G401 (cell line): ENCODE measurements around the gene PLPP4. TPM values are rescaled to one million over a fixed set of nuclear protein-coding genes. Genes with fewer than 3 reads are reported as not detected.

Experiments used
- DNase-seq: peaks from one replicate; pipeline ENCODE4 v3.0.0-alpha.2; 2015; ENCODE audit warnings: low spot score
- in situ Hi-C: cut with HindIII; loops from 2 replicates; pipeline ENCODE4 v1.10.0; 2016; ENCODE audit warnings: low sequenced_read_pairs, mixed read lengths
- total RNA-seq: library from RNA; depleted of rRNA; stranded (reverse); fragments of >200 nt; shearing (Covaris generic); gene quantifications from 2 replicates; pipeline ENCODE4 v1.2.3, GENCODE V29; 2014; rRNA removed

PLPP4 gene
- not detected in 2 replicates for total RNA-seq

DNA sequence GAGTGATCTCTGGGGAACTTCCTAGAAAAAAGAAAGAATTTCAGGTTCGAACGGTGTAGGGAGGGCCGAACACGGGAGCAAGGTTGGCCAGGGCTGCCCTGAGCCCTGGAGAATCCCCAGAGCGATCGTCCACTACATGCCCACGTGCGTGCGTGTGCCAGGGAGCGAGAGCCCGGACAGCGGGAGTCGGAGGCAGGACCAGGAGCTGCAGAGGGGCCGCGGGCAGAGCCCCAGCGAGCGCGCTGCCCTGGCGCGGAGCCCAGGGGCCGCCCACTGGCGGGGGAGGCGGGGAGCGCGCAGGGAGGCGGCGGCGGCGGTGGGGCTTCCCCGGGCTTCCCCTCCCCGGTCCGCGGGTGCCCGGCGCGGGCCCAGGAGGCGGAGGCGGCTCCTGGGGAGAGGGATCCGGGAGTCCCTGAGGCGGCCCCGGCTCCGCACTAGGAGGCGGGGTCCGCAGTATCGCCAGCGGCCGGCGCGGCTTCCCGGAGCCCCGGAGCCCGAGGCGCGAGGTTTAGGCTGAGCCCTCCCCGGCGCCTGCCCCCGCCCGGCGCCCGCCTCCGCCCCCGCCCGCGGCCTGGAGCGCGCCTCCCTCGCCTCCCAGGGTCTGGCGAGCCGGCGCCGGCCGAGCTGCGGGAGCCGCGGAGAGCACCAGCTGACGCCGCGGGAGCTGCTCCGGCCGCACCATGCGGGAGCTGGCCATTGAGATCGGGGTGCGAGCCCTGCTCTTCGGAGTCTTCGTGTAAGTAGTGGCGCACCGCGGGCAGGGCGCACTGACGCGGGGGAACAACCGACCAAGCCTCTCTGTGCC is at the start of gene PLPP4:
PLPP4 (plus strand) TSS at position 602 of the 805 bp plus-strand sequence; CDS start at position 681, 79 bp downstream.
- peak; percentile 53 for DNase-seq
- in situ Hi-C loops, result no loop called here

DNA sequence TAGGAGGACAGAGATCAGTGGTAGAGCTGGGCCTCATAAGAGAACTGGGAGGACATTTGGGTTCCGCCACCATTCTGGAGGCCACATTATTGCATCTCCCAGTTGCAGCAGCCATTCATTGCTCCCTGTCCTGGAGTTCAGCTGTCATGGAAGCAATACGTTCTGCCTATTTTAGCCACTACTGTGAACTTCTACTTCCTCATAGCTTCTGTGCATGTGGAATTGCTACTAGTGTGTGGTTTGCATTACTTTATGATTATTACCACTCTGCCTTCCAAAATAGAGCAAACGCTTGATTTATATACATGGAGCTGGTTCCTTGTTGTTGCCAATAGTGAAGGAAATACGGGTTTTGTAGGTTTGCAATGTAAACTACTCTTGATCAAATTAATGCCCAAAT is 47.2 kb upstream of the PLPP4 start:
- in situ Hi-C loops, result no loop called here
- DNase-seq, result no peak

DNA sequence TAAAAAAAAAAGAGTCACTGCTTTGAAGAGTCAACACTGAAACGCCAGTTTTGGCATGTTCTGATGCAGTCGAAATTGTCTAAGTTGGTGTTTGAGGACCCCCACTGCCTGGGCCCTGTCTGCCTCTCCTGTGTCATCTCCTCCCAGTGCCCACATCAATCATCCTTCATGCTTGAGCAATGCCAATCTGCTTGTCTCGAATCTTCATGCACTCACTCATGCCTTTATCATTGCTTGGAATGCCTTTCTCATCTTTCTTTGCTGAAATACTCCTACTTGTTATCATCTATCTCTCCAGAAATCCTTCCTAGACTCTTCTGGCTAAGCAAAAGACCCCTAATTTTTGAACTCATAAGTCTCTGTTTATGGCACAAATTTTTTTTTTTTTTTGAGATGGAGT is 42.1 kb upstream of the PLPP4 start:
- DNase-seq, result no peak
- in situ Hi-C loops, result no loop called here

DNA sequence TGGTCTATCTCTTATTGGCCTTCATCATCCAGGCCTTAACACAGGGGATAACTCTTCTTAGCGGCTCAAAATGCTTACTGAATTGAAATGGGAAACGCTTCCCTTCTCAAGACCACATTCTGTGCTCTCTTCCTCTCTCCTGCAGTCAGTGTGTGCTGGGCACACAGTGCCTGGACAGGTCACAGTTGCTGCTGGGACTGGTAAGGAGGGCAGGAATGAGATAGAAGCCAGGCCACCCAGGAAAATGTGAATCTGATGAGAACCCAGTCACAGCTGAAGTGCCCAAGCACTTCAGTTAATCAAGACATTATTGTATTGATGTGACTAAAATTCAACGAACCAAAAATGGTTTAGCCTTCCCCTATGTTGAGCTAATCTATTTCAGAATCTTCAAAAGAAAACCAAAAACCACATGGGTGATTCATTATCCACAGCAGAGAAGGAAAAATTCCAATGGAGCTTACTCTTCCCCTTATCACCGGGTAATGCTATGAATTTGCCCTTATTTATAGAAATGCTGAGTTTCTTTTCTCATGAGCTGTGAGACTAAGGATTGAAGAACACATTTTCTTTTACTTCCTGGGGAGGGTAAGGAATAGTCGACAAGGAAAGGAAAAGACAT is 41.2 kb upstream of the PLPP4 start:
- in situ Hi-C loops, result no loop called here
- DNase-seq, result no peak

DNA sequence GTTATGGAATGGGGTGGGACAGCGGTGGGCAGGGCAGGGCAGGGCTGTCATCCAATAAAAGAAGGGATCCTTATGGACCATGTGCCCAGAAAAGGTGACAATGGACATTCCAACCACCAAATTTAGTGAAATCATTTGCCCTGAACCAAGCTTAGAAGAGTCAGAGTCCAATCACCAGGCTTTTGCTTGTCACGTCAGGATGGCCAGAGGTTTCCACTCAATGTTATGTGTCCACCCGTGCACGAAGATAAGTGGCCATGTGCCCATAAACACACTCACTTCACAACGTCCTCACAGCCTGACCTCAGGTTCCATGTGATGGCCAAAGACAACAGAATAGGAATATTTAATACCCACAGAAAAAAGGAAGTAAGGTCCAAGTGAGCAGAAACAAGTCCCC is 36.6 kb upstream of the PLPP4 start:
- no peak for DNase-seq
- in situ Hi-C loops, result no loop called here

DNA sequence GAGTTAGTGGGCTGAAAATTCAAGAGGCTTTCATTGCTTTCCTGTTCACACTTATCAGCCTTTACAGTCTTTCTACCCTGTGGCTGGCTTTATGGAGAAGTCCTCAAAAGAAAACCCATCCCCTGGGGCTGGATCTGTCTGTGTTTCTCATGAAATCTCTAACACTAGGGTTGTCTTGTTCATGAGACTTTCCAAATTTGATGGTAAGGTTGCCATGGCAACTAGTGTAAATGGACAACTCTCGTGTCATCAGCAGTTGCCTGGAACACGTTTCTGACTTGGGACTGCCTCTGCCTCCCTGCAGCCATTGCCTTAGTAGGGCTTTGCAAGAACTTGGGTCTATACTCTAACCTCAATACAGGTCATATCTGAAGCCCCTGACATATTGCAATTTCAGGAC is 35.8 kb upstream of the PLPP4 start:
- in situ Hi-C loops, result no loop called here
- DNase-seq, result no peak

DNA sequence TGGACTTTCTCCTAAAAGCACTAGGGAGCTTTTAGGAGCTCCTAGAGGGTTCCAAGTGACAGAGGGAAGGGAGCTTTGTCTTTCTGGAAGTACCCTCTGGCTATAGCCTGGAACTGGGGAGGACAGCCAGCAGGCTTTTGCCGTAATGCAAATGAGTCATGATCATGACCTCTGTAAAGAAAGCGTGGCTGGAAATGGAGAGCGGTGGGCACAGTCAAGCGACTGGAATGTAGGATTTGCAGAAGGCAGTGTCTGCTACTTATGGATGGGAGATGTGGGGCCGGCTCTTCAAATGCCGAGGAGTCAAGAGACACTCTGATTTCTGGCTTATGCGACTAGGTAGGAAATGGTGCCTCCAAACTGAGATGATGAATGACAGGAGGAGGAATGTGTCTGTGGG is 34.6 kb upstream of the PLPP4 start:
- no peak for DNase-seq
- in situ Hi-C loops, result no loop called here

DNA sequence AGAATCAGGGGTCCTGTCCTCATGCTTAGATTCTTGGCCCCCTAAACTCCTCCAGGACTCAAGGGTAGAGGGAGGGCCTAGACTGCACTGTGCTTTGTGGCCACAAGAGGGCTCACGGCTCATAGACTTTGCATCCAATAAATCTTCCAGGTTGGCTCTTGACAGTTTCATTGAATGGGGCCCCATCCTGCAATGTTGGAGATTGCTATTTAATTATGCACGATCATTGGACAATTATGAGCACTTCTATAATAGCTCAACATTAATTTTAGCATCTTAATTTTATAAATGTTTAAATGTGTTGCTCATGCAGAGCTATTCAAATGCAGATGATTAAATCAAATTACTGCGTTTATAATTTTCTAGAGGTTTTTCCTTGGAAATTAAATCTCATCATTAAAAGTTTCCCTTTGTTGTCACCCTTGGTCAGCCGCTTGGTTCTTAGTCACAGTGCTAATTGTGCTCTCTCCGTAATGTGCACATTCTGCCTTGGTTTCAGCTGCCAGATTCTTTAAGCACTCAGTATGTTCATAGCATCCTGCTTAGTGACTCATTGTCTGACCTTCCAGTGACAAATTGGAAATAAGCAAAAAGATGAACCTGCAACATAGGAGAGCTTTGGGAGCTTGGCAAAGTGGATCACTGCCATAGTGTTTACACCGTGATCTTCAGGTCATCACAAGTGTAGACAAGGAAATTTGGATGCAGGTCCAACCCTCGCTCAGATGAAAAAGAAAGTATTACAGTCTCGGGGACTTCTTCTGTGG is 33.4 kb upstream of the PLPP4 start:
- DNase-seq, result peak; percentile 78
- in situ Hi-C loops, result no loop called here

DNA sequence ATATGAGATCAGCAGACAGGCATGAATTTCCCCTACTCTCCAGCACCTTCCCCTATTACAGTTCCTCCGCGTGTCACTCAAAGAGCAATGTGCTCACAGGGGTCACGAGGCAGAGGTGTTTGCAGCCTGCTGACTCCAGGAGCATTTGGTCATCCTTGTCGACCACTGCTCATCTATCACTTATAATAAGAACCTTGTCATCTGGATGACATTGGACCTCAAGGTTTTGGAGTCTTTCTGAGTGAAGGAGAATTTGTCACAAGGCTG is 32.9 kb upstream of the PLPP4 start:
- in situ Hi-C loops, result no loop called here
- no peak for DNase-seq

DNA sequence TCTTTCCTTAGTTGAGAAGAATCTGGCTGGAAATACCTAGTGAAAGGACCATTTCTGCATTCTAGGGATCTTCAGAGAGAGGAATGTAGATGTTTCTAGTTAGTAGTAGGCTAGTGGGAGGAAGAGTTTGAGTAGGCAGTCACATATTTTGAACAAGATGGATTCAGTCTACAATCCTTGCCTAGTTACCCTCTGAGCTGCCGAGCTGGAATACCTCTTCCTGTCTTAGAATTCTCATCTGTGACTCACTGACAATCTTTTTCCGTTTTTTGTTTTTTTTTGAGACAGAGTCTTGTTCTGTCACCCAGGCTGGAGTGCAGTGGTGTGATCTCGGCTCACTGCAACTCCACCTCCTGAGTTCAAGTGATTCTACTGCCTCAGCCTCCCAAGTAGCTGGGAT is 30.7 kb upstream of the PLPP4 start:
- DNase-seq, result no peak
- in situ Hi-C loops, result no loop called here

DNA sequence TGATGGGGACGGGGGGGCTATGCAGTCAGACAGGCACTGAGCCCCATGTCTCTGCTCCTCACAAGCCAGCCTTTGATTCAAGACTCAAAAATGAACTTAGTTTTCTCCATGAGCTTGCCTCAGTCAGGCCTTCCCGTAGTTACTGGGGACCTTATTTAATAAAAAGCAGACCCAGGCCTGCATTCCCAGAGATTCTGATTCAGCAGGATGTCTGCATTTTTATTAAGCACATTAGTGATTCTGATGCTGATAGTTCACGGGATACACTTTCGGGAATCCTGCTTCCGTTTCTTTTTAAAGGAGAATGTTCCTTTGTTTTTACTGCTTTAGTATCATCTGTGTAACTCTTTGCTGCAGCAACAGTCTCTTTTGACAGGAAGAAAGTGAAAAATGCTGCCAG is 28.3 kb upstream of the PLPP4 start:
- in situ Hi-C loops, result no loop called here

DNA sequence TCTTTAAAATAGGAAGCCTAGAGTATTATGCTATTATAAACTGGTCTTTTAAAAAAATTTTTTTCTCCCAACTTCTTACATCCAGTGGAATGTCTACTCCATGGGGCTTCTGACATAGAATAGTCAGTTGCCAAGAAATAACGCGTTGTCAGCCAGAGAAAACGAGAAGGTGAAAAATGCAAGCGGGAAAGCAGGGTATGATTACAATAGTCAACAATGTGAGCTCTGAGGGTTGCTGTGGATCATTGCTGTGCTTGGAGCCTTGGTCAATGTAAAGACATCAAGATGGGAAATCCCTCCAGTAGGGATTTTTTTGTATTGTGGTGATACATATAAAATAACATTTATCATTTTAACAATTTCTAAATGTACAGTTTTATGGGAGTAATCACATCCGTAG is 27.6 kb upstream of the PLPP4 start:
- DNase-seq, result no peak
- in situ Hi-C loops, result no loop called here

More for the DNA sequence above, 28.3 kb upstream of the PLPP4 start:
- DNase-seq, result no peak

DNA sequence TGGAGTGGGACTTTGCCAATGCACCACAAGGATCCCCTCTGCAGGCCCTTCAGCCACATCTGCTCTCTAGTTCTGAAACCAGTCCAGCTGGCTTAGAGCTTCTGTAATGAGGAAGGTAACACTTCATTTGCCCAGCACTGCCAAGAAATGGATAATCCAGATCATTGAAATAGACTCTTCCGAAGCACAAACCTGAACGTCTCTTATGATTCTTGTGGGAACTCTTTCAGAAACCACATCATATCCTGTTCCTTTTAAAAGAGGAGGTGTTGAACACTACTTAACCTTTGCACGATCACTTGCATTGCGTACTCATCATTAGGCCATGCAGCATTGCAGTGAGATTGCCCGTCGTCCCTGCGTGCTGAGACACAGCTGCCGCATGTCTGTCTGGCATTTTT is 25.8 kb upstream of the PLPP4 start:
- DNase-seq, result no peak
- in situ Hi-C loops, result no loop called here

DNA sequence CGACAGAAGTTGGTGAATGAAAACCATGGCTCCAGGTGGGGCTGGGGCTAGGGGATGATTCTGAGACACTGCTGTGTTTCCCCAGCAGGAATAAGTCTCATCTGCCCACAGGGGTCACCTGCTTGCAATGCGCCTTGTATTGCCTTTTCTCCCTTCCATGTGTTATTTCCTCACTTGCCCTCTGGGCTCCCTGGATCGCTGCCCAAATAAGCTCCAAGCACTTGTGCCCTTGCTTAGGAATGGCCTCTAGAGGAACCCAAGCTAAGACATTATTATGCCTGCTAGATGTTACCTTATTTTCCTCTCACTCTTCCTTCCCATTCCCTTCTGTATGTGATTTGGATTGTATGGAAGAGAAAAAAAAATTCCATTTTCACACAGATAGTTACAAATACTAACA is 24.8 kb upstream of the PLPP4 start:
- in situ Hi-C loops, result no loop called here
- peak; percentile 38 for DNase-seq

DNA sequence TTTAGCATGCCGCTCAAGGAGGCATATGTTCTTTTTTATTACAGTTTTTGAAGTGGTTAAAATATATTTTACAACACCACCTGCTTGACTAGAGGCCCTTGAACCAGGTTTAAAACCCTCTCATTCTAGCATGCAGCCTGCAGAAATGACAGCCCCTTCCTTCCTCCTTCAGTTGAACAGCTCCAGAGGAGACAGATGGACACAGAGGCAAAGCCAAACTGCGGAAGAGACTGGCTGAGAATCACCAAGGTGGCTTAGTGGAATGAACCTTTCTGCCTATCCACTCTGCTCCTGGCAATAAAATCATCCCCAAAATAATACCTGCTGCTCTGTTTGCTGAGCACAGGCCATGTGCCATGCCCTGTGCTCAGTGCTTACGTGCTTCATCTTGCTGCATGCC is 23.9 kb upstream of the PLPP4 start:
- peak; percentile 83 for DNase-seq
- in situ Hi-C loops, result no loop called here

DNA sequence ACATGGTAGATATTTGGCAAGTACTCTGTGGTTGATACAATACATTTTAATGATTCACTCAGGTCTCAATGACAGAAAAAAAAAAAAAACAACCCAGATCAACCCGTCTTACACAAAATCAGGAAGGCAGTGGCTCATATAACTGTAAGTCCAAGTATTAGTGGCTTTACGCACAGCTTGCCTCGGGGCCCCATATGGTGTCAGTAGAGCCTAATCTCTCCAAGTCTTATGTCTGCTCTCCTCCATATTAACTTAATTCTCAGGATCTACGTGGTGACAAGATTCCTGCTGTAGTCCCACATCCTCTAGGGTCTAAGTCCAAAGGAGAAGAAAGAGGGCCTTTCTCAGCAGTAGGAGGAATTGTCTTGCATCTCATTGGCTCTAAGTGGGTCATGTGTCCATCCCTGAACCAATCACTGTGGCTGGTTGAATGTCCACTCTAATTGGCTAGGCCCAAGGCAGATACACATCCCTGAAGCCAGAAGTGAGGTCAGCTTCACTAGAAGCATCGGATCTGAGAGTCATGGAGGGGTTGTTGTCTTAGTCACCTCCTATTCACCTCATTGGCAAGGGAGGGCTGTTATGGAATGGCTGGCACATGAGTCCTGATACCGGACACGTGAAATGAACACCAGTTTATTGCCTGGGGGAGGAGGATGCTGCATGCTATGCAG is 20.5 kb upstream of the PLPP4 start:
- in situ Hi-C loops, result no loop called here
- no peak for DNase-seq

DNA sequence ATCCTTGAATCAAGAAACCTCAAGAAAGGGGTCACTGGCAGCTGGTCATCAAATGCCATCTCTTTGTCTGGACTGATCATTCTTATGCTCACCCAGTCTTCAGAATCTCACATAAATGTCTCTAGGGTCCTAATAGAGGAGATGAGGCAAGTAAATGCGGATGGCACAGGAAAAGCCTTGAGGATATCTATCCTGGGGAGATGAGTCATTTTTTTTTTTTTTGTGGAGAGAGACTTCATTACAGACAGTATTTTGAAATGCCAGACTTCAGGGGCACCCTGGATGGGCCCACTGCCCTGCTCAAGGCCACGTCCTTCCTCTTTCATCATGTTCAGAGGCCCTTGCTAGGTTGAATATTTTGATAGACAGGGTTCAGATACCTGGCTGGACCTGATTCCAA is 19.5 kb upstream of the PLPP4 start:
- DNase-seq, result no peak
- in situ Hi-C loops, result no loop called here

DNA sequence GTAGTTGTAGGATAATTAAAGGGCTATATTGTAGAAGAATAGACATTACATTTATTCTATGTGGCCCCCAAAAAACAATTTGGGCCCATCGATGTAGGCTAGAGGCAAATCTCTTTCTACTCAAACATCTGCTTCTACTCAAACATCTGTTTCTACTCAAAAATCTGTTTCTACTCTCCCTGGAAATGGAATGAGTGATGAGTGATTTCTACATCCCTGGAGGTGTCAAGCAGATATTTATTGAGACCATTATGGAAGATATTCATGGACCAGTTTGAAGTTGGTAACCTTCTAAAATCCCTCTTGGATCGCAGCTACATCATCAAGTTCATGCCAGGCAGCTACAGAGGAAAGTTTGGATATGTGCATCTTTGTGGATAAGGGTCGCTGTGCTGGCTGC is 5.1 kb upstream of the PLPP4 start:
- in situ Hi-C loops, result no loop called here
- no peak for DNase-seq

DNA sequence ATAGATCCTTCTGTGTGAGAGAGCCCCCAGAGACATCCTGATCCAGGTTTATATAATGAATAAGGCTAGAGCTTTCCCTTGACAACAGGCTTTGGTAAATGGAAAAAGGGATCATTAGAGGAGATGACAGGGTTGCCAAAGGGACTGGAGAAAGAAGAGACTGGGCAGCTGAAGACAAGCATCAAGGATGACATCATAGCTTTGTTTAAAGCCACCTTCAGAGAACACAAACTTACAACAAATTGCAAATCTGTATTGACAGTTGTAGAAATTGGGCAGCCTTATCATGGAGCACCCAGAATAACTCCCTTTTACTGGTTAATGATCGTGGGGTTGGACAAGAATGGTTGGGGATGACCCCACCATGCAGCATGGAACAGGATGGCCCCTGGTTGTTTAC is 3.7 kb upstream of the PLPP4 start:
- DNase-seq, result no peak
- in situ Hi-C loops, result no loop called here

DNA sequence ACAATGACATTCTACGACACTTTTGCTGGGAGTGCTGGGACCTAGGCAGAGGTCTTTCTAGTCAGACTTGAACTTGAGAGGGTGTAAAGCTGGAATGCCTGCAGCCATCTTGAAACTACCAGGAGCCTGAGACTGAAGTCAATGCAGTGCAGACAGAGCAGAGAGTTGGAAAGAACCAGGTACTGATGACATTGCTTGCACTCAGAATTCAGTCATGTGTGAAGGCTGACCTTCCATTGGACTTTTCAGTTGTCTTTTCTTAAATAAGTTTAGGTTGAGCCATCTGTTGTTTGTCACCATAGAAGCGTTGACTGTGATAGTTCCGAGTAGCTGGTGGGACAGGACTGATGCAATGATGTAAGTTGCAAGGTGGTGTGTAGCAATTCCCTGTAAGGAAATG is 3.1 kb upstream of the PLPP4 start:
- in situ Hi-C loops, result no loop called here
- no peak for DNase-seq
